ENCODE results near the gene C2orf69.

GRCh38 chr2:199922856-199923255 lies 11.8 kb downstream of the C2orf69 start:
- TF ChIP-seq CTCF (IDR thresholded peaks at IDR 0.05), result no peak
- no peak for TF ChIP-seq ZFX (IDR thresholded peaks at IDR 0.05; ENCODE audit: borderline replicate concordance)

Measured in 22Rv1 (cell line).